Measurements from ENCODE around the gene MRC1. TPM values are rescaled to one million over a fixed set of nuclear protein-coding genes. Genes with fewer than 3 reads are reported as not detected.

The MRC1 gene
- polyA plus RNA-seq, 1 donor (not counting 4 experiments of a cell fraction or from before 2014, with no cell fraction given), result 0.01 TPM

- Histone ChIP-seq H4K20me1 (ENCODE audit: control insufficient read depth, extremely low read depth, insufficient read depth, low read length) (no peaks in the 10 kb centered on the region), H3K27ac (ENCODE audit: control insufficient read depth, insufficient read depth, low read length) (no peak overlapping the region), H3K27me3 (ENCODE audit: control insufficient read depth, extremely low read depth, insufficient read depth, low read length) (no peaks in the 10 kb centered on the region), H3K36me3 (ENCODE audit: control insufficient read depth in 2 of 2, extremely low read depth in 1 of 2, insufficient read depth in 2 of 2, low read length in 2 of 2) (no peaks in the 10 kb centered on the region), H3K4me1 (ENCODE audit: control insufficient read depth, extremely low read depth, insufficient read depth, low read length) (no peaks in the 10 kb centered on the region), H3K9ac (ENCODE audit: control insufficient read depth, extremely low read depth, insufficient read depth, low read length) (no peak overlapping the region), H3K79me2 (ENCODE audit: control insufficient read depth, insufficient read depth, low read length) (no peaks in the 10 kb centered on the region), H3K4me2 (ENCODE audit: control insufficient read depth, extremely low read depth, insufficient read depth, low read depth, low read length) (no peak overlapping the region), H3K4me3 (ENCODE audit: control insufficient read depth in 2 of 3, extremely low read depth in 1 of 3, insufficient read depth in 2 of 3, low read depth in 1 of 3, low read length in 3 of 3) (no peak overlapping the region), H3K9me1 (ENCODE audit: control insufficient read depth, extremely low read depth, insufficient read depth, low read length) (no peaks in the 10 kb centered on the region), H2AFZ (ENCODE audit: control insufficient read depth, low read length) (no peak overlapping the region), H3K9me3 (ENCODE audit: control insufficient read depth, low read depth, low read length) (no peaks in the 10 kb centered on the region)
- no peak for TF ChIP-seq EZH2 (IDR thresholded peaks at IDR 0.05; ENCODE audit: low read length)
- no peak for TF ChIP-seq CTCF (optimal IDR thresholded peaks at IDR 0.05 in 1 of 3, IDR thresholded peaks at IDR 0.05 in 1 of 3, conservative IDR thresholded peaks at IDR 0.05 in 1 of 3; ENCODE audit: extremely low read depth in 1 of 3, insufficient read depth in 2 of 3, low read length in 3 of 3)
- no peak for FAIRE-seq
- DNase-seq (ENCODE audit: low read depth, low spot score), result no peak
- dilution Hi-C loops (cut with MboI; ENCODE audit: extremely low pct_ligation_motif_present, low sequenced_read_pairs), result no loop called here
Measured at GRCh38 chr10:17802976-17803375, 6.2 kb upstream of the MRC1 start.

DNA sequence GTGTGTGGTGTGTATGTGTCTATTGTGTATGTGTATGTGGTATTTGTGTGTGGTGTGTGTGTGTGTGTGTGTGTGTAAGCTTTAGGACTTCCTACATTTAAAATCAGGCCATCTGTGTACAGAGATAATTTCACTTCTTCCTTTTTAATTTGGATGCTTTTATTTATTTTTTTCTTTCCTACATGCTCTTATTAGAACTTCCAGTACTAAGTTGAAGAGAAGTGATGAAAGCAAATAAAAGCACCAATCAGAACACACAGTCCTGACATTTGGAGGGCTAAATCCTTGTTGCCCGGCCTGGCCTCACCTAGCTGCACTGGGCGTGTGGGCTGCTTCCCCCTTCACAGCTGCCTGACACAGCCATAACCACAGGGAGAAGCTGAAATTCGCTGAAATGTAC is 3.8 kb upstream of the MRC1 start:
- dilution Hi-C loops (cut with MboI; ENCODE audit: extremely low pct_ligation_motif_present, low sequenced_read_pairs), result no loop called here
- no peak overlapping the region for H3K27ac ChIP-seq (ENCODE audit: control insufficient read depth, insufficient read depth, low read length)
- H2AFZ ChIP-seq (ENCODE audit: control insufficient read depth, low read length), result no peak overlapping the region
- no peak overlapping the region for H3K9ac ChIP-seq (ENCODE audit: control insufficient read depth, extremely low read depth, insufficient read depth, low read length)
- no peaks in the 10 kb centered on the region for H3K9me1 ChIP-seq (ENCODE audit: control insufficient read depth, extremely low read depth, insufficient read depth, low read length)
- DNase-seq (ENCODE audit: low read depth, low spot score), result no peak
- H3K9me3 ChIP-seq (ENCODE audit: control insufficient read depth, low read depth, low read length), result no peaks in the 10 kb centered on the region
- no peaks in the 10 kb centered on the region for H3K4me1 ChIP-seq (ENCODE audit: control insufficient read depth, extremely low read depth, insufficient read depth, low read length)
- H3K27me3 ChIP-seq (ENCODE audit: control insufficient read depth, extremely low read depth, insufficient read depth, low read length), result no peaks in the 10 kb centered on the region
- no peaks in the 10 kb centered on the region for H3K36me3 ChIP-seq (ENCODE audit: control insufficient read depth in 2 of 2, extremely low read depth in 1 of 2, insufficient read depth in 2 of 2, low read length in 2 of 2)
- H4K20me1 ChIP-seq (ENCODE audit: control insufficient read depth, extremely low read depth, insufficient read depth, low read length), result no peaks in the 10 kb centered on the region
- no peak for FAIRE-seq
- H3K4me2 ChIP-seq (ENCODE audit: control insufficient read depth, extremely low read depth, insufficient read depth, low read depth, low read length), result no peak overlapping the region
- no peaks in the 10 kb centered on the region for H3K79me2 ChIP-seq (ENCODE audit: control insufficient read depth, insufficient read depth, low read length)
- no peak overlapping the region for H3K4me3 ChIP-seq (ENCODE audit: control insufficient read depth in 2 of 3, extremely low read depth in 1 of 3, insufficient read depth in 2 of 3, low read depth in 1 of 3, low read length in 3 of 3)
- TF ChIP-seq CTCF (optimal IDR thresholded peaks at IDR 0.05 in 1 of 3, IDR thresholded peaks at IDR 0.05 in 1 of 3, conservative IDR thresholded peaks at IDR 0.05 in 1 of 3; ENCODE audit: extremely low read depth in 1 of 3, insufficient read depth in 2 of 3, low read length in 3 of 3) (no peak), EZH2 (IDR thresholded peaks at IDR 0.05; ENCODE audit: low read length) (no peak)
